Subcutaneous abdominal adipose tissue (tissue), 5 donors: Measurements from ENCODE around the gene CDKN2B.
"Not testable (repeated sequence)": the region's sequence is repeated elsewhere in the genome, so short reads cannot be mapped to it uniquely, and the experiment has no call there.

ENCODE experiments used
- H3K27ac ChIP-seq: one replicate; pipeline ENCODE4 v1.7.0; 2013; ENCODE audit warnings: low read depth, mild to moderate bottlenecking, inconsistent platforms, low read length, moderate library complexity
- H3K27me3 ChIP-seq, 5 donors: one replicate each; pipeline ENCODE4 v1.7.0; 2013; ENCODE audit warnings: low read length in 5 of 5, inconsistent platforms in 1 of 5; ENCODE audit not compliant: control insufficient read depth in 5 of 5, insufficient read depth in 4 of 5
- H3K36me3 ChIP-seq, 5 donors: one replicate each; pipeline ENCODE4 v1.7.0; 2013; ENCODE audit warnings: low read length in 5 of 5; ENCODE audit not compliant: control insufficient read depth in 5 of 5, insufficient read depth in 5 of 5
- H3K4me1 ChIP-seq, 5 donors: one replicate each; pipeline ENCODE4 v1.7.0; 2013; ENCODE audit warnings: low read length in 5 of 5, mild to moderate bottlenecking in 3 of 5, moderate library complexity in 1 of 5; ENCODE audit not compliant: control insufficient read depth in 5 of 5, insufficient read depth in 5 of 5
- H3K4me3 ChIP-seq, 5 donors: one replicate each; pipeline ENCODE4 v1.7.0; 2013; ENCODE audit warnings: low read length in 5 of 5, low read depth in 1 of 5
- H3K9ac ChIP-seq, 5 donors: one replicate each; pipeline ENCODE4 v1.7.0; 2013; ENCODE audit warnings: low read length in 5 of 5, mild to moderate bottlenecking in 4 of 5, moderate library complexity in 3 of 5
- H3K9me3 ChIP-seq, 5 donors: one replicate each; pipeline ENCODE4 v1.7.0; 2013; ENCODE audit warnings: low read length in 5 of 5; ENCODE audit not compliant: control insufficient read depth in 5 of 5
- donor health status: healthy.
- donor health status: healthy.
- donor health status: healthy.
- donor health status: healthy.
- donor health status: healthy.

Gene CDKN2B

DNA sequence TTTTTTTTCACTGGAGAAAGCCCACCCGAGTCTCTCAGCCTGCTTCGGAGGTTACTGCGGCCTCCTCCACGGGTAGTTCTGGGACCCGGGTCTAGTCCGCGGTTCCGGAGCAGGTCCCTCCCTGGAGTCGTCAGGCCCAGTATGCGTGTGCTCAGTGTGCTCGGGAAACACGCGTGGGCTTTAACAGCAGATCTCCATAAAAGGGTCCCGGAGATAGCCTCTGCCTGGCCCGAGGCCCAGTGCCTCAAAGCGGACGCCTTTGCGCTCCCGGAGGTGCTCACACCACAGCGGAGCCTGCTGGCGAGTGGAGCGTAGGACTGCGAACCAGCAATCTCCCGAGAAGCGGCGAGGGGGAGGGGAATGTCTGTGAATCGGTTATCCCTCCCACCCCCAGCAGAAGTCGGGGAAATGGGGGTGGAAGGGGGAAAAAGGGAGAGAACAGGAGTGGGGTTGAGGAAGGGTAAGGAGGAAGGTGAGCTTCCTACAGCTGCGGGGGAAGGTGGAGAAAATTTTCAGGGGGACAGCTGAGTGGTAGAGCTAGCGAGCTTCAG lies 43.6 kb downstream of the CDKN2B start:
- peak overlapping the region; percentile 39 to 70 (median 62) for H3K4me3 ChIP-seq
- no peaks in the 10 kb centered on the region for H3K9me3 ChIP-seq
- no peaks in the 10 kb centered on the region for H3K36me3 ChIP-seq
- peaks cover 45 to 60% (median 55%) of the 10 kb centered on the region in 5 donors for H3K27me3 ChIP-seq
- H3K27ac ChIP-seq = no peak overlapping the region
- H3K4me1 ChIP-seq = peaks cover 2 to 29% (median 23%) of the 10 kb centered on the region in 5 donors
- H3K9ac ChIP-seq = peak overlapping the region in 2 of 5 donors; percentile 16 to 25

DNA sequence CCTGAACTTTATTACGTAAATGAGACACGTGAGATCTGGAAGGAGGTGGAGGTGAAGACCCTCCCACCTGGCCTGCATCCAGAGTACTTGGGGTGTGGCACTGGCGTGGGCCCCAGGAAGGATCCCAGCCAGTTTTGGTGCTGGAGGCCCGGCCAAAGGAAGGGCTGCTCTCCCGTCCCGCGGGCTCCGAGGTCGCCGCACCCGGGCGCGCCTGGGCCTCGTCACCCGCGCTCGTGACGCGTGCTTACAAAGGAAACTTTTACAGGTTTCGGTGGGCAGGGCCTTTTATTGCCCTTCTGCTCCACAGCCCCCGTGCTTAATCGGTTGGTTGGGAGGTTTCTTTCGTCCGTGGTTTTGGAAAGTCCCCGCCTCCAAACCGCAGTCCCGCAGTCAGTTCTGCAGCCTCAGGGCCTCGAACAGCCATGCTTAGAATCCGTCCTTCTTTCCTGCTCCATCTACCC lies 44.1 kb downstream of the CDKN2B start:
- Histone ChIP-seq H3K27ac (no peak overlapping the region), H3K4me1 (peaks cover 2 to 29% (median 23%) of the 10 kb centered on the region in 5 donors), H3K27me3 (peaks cover 40 to 55% (median 50%) of the 10 kb centered on the region in 5 donors), H3K36me3 (no peaks in the 10 kb centered on the region), H3K4me3 (peak overlapping the region; percentile 39 to 70 (median 62)), H3K9ac (peak overlapping the region in 2 of 5 donors; percentile 16 to 25), H3K9me3 (no peaks in the 10 kb centered on the region)

DNA sequence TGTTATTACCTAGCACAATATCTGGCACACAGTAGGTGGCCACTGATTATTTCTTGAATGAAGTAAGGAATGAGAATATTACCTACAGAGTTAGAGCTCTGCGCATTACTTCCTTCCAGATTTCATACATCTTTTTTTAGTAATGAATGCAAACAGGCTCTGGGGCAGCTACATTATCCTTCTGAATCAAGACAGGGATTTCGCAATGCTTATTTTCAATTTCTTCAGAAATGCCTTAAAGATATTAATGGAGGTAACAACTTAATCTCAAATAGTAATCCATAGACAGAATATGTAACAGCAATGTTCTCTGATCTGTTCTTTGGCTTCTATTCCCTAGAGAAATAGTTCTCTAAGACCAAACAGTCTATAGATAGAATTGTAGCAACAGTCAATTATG lies 47.5 kb downstream of the CDKN2B start:
- no peak overlapping the region for H3K9ac ChIP-seq

DNA sequence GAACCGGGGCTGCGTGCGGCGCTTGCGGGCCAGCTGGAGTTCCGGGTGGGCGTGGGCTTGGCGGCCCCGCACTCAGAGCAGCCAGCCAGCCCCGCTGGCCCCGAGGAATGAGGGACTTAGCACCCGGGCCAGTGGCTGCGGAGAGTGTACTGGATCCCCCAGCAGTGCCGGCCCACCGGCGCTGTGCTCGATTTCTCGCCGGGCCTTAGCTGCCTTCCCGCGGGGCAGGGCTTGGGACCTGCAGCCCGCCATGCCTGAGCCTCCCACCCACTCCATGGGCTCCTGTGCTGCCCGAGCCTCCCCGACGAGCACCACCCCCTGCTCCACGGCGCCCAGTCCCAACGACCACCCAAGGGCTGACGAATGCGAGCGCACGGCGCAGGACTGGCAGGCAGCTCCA lies 49.8 kb downstream of the CDKN2B start:
- not testable (repeated sequence) for H3K4me1 ChIP-seq, H3K27me3 ChIP-seq, H3K36me3 ChIP-seq, H3K9me3 ChIP-seq, H3K4me3 ChIP-seq, H3K9ac ChIP-seq, H3K27ac ChIP-seq

More for the DNA sequence above, 47.5 kb downstream of the CDKN2B start:
- peaks cover 2 to 17% (median 16%) of the 10 kb centered on the region in 5 donors for H3K4me1 ChIP-seq
- H3K9me3 ChIP-seq = peaks cover 0 to 2% (median 0%) of the 10 kb centered on the region in 5 donors
- no peak overlapping the region for H3K4me3 ChIP-seq
- peaks cover 13 to 21% (median 17%) of the 10 kb centered on the region in 5 donors for H3K27me3 ChIP-seq
- no peak overlapping the region for H3K27ac ChIP-seq
- no peaks in the 10 kb centered on the region for H3K36me3 ChIP-seq

DNA sequence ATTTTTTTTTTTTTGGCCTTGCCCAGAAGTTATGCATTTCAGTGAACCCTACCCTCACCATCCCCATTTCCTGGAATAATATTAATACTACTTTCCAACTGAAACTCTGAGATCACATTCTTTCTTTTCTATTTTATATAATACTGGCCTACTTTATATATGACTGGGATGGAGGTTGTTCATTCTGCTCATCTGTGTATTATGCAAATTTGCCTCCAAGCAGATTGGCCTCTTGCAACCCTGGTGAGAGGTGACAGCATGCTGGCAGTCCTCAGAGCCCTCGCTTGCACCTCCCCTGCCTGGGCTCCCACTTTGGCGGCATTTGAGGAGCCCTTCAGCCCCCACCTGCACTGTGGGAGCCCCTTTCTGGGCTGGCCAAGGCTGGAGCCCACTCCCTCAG lies 50.3 kb downstream of the CDKN2B start:
- no peak overlapping the region for H3K9ac ChIP-seq
- no peaks in the 10 kb centered on the region for H3K4me1 ChIP-seq
- peaks cover 0 to 2% (median 0%) of the 10 kb centered on the region in 5 donors for H3K9me3 ChIP-seq
- no peak overlapping the region for H3K4me3 ChIP-seq
- H3K36me3 ChIP-seq = no peaks in the 10 kb centered on the region
- H3K27ac ChIP-seq = no peak overlapping the region
- H3K27me3 ChIP-seq = peaks cover 0 to 3% (median 0%) of the 10 kb centered on the region in 5 donors
